Measurements from ENCODE around the gene TMEM154.

TMEM154 gene

DNA sequence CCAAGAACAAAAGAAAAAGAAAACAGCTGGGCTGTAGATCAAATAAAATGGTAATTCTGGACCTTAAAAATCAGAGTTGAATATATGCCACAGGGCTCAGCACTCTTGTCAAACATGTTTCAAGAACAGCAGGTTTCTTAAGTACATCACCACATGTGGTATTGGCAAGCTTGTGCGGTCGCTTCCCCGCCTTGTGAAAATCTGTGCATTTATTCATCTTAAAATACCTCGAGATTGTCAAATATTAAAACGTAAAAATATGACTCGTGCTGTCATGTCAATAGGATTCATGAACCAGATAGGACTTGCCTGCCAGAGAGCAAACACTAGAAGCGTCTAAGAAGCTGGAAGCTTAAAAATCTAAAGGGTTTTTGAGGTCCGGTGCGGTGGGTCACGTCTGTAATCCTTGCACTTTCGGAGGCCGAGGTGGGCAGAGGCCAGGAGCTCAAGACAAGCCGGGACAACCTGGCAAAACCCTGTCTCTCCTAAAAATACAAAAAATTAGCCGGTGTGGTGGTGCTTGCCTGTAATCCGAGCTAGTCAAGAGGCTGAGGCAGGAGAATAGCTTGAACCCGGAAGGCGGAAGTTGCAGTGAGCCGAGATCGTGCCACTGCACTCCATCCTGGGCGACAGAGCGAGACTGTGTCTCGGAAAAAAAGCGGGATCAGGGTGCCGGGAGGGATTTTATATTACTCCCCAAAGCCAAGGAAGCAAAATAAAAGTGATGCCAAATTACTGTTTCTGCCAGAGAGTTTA lies 40.2 kb upstream of the TMEM154 start:
- ATAC-seq: no peak
- no peak for TF ChIP-seq ARNTL (CRISPR knock-in tag; IDR thresholded peaks at IDR 0.05; ENCODE audit: borderline replicate concordance, low read depth)
- TF ChIP-seq BACH2 (CRISPR knock-in tag; IDR thresholded peaks at IDR 0.05; ENCODE audit: borderline replicate concordance): no peak
- no peak for TF ChIP-seq TCF4 (CRISPR knock-in tag; IDR thresholded peaks at IDR 0.05; ENCODE audit: borderline replicate concordance)
- no peak for TF ChIP-seq OSR1 (CRISPR knock-in tag; IDR thresholded peaks at IDR 0.05)
- no peak for TF ChIP-seq ISL1 (CRISPR knock-in tag; IDR thresholded peaks at IDR 0.05)

DNA sequence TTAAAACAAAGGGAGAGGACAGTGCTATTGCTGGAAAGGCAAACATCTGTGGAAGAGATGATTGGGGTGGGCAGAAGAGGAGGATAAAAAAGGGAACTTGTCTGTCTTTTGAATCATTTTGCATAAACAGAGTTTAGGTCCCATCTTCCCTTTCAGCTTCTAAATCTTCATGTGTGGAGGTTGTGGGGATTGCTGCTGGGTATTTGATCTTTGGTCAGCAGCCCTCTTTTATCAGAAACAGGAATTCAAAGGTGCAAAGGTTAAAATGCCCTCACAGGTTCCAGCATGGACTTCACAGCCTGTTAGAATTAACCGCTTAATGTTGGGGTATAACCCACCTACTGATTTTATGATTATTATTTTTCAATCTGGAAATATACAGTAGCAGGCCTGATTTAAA lies 39.5 kb upstream of the TMEM154 start:
- ATAC-seq: no peak
- no peak for TF ChIP-seq BACH2 (CRISPR knock-in tag; IDR thresholded peaks at IDR 0.05; ENCODE audit: borderline replicate concordance)
- no peak for TF ChIP-seq ZC3H10 (CRISPR knock-in tag; IDR thresholded peaks at IDR 0.05)
- no peak for TF ChIP-seq ZNF70 (CRISPR knock-in tag; IDR thresholded peaks at IDR 0.05)
- no peak for TF ChIP-seq ISL1 (CRISPR knock-in tag; IDR thresholded peaks at IDR 0.05)
- TF ChIP-seq, protein P1, sequence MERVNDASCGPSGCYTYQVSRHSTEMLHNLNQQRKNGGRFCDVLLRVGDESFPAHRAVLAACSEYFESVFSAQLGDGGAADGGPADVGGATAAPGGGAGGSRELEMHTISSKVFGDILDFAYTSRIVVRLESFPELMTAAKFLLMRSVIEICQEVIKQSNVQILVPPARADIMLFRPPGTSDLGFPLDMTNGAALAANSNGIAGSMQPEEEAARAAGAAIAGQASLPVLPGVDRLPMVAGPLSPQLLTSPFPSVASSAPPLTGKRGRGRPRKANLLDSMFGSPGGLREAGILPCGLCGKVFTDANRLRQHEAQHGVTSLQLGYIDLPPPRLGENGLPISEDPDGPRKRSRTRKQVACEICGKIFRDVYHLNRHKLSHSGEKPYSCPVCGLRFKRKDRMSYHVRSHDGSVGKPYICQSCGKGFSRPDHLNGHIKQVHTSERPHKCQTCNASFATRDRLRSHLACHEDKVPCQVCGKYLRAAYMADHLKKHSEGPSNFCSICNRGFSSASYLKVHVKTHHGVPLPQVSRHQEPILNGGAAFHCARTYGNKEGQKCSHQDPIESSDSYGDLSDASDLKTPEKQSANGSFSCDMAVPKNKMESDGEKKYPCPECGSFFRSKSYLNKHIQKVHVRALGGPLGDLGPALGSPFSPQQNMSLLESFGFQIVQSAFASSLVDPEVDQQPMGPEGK (CRISPR knock-in tag; IDR thresholded peaks at IDR 0.05; ENCODE audit: borderline replicate concordance): no peak
- TF ChIP-seq ARNTL (CRISPR knock-in tag; IDR thresholded peaks at IDR 0.05; ENCODE audit: borderline replicate concordance, low read depth): no peak
- TF ChIP-seq ZNF8 (CRISPR knock-in tag; IDR thresholded peaks at IDR 0.05): no peak
- no peak for TF ChIP-seq ZNF565 (CRISPR knock-in tag; conservative IDR thresholded peaks at IDR 0.05; ENCODE audit: low read depth)
- no peak for TF ChIP-seq TSHZ2 (CRISPR knock-in tag; IDR thresholded peaks at IDR 0.05)
- no peak for TF ChIP-seq OSR1 (CRISPR knock-in tag; IDR thresholded peaks at IDR 0.05)
- TF ChIP-seq ESRRG (CRISPR knock-in tag; IDR thresholded peaks at IDR 0.05): no peak
- TF ChIP-seq TCF4 (CRISPR knock-in tag; IDR thresholded peaks at IDR 0.05; ENCODE audit: borderline replicate concordance): no peak
- no peak for TF ChIP-seq GLIS3 (CRISPR knock-in tag; IDR thresholded peaks at IDR 0.05)
- TF ChIP-seq CSDC2 (CRISPR knock-in tag; IDR thresholded peaks at IDR 0.05): no peak
- TF ChIP-seq ZFP3 (CRISPR knock-in tag; IDR thresholded peaks at IDR 0.05): no peak
- TF ChIP-seq PPARA (CRISPR knock-in tag; IDR thresholded peaks at IDR 0.05; ENCODE audit: borderline replicate concordance): no peak
- no peak for TF ChIP-seq CSRNP3 (CRISPR knock-in tag; IDR thresholded peaks at IDR 0.05)

GRCh38 chr4:152715076-152715475 lies 35.3 kb upstream of the TMEM154 start:
- no peak for ATAC-seq
- TF ChIP-seq CREB5 (CRISPR knock-in tag; IDR thresholded peaks at IDR 0.05; ENCODE audit: low read depth) (no peak), ESRRG (CRISPR knock-in tag; IDR thresholded peaks at IDR 0.05) (no peak), ISL1 (CRISPR knock-in tag; IDR thresholded peaks at IDR 0.05) (no peak), BACH2 (CRISPR knock-in tag; IDR thresholded peaks at IDR 0.05; ENCODE audit: borderline replicate concordance) (no peak), TOX (CRISPR knock-in tag; IDR thresholded peaks at IDR 0.05; ENCODE audit: borderline replicate concordance) (no peak), PPARA (CRISPR knock-in tag; IDR thresholded peaks at IDR 0.05; ENCODE audit: borderline replicate concordance) (no peak), TCF4 (CRISPR knock-in tag; IDR thresholded peaks at IDR 0.05; ENCODE audit: borderline replicate concordance) (no peak), CSRNP3 (CRISPR knock-in tag; IDR thresholded peaks at IDR 0.05) (no peak), ZNF8 (CRISPR knock-in tag; IDR thresholded peaks at IDR 0.05) (no peak), ZNF70 (CRISPR knock-in tag; IDR thresholded peaks at IDR 0.05) (no peak), ZFP3 (CRISPR knock-in tag; IDR thresholded peaks at IDR 0.05) (no peak), ZNF565 (CRISPR knock-in tag; conservative IDR thresholded peaks at IDR 0.05; ENCODE audit: low read depth) (no peak), ARNTL (CRISPR knock-in tag; IDR thresholded peaks at IDR 0.05; ENCODE audit: borderline replicate concordance, low read depth) (no peak), ZC3H10 (CRISPR knock-in tag; IDR thresholded peaks at IDR 0.05) (no peak), ZFP30 (CRISPR knock-in tag; IDR thresholded peaks at IDR 0.05) (no peak), SNAI2 (CRISPR knock-in tag; IDR thresholded peaks at IDR 0.05) (no peak)
- TF ChIP-seq, protein P1 (CRISPR knock-in tag; IDR thresholded peaks at IDR 0.05; ENCODE audit: borderline replicate concordance): no peak
